Hematopoietic multipotent progenitor cell treated with erythropoietin and hydrocortisone succinate and interleukin-3 and kit ligand, for 4 days (in vitro differentiated cells): ENCODE data around the gene PNPLA4.

Experiments
- DNase-seq: peaks from one replicate; pipeline ENCODE4 v3.0.0-alpha.2; 2015

PNPLA4 gene

GRCh38 chrX:7852166-7852565 lies 75.0 kb downstream of the PNPLA4 start:
- no peak for DNase-seq
